Endothelial cell of umbilical vein (primary cell): ENCODE data around the gene CD2AP. TPM values are rescaled to one million over a fixed set of nuclear protein-coding genes. Genes with fewer than 3 reads are reported as not detected.

Experiments used
- BruUV-seq: library from RNA; stranded (reverse); fragments of 400-500 nt; replicated peaks from 2 replicates; lab custom pipeline; 2021; lab: Mats Ljungman, UMichigan
- CTCF ChIA-PET: fragments of 300-600, 350-600 bp; sonication (Branson Sonifier 250); formaldehyde crosslinking; loops from one replicate; lab custom pipeline; 2021; ENCODE audit warnings: antibody characterized with exemption, inconsistent platforms; lab: Charles Lee
- POLR2A ChIA-PET: fragments of 300-600, 350-600 bp; sonication (Branson Sonifier 250); formaldehyde crosslinking; loops from one replicate; lab custom pipeline; 2021; ENCODE audit warnings: antibody characterized with exemption, inconsistent platforms; lab: Charles Lee
- DNase-seq: peaks from one replicate; pipeline ENCODE4 v3.0.0-alpha.2; 2011; ENCODE audit warnings: low read depth, low spot score
- FAIRE-seq: peaks from 2 replicates; lab custom pipeline; 2011; peaks lifted over from hg19 to GRCh38; lab: Jason Lieb, UNC
- H2AFZ ChIP-seq: 2 replicates; pipeline ENCODE4 v1.6.0; 2012; ENCODE audit warnings: low read depth, low read length, control low read depth, inconsistent platforms
- H3K27ac ChIP-seq: 2 replicates; pipeline ENCODE4 v1.5.1; 2011; ENCODE audit warnings: low read depth, mild to moderate bottlenecking, control low read depth, low read length, moderate library complexity; ENCODE audit not compliant: insufficient read depth
- H3K27me3 ChIP-seq, 2 experiments: 2 replicates each; pipeline versions ENCODE4 v1.6.0 to v1.6.1; 2011; ENCODE audit warnings: low read length in 2 of 2, mixed read lengths in 1 of 2; ENCODE audit not compliant: control insufficient read depth in 2 of 2, insufficient read depth in 2 of 2
- H3K36me3 ChIP-seq, 2 experiments: 2 replicates in 1 of 2; 3 replicates in 1 of 2; pipeline ENCODE4 v1.5.1; 2011; ENCODE audit warnings: low read length in 2 of 2, mild to moderate bottlenecking in 1 of 2, moderate library complexity in 1 of 2; ENCODE audit not compliant: control insufficient read depth in 2 of 2, insufficient read depth in 2 of 2; ENCODE audit errors: extremely low read depth in 1 of 2
- H3K4me1 ChIP-seq: 3 replicates; pipeline ENCODE4 v1.5.1; 2011; ENCODE audit warnings: mild to moderate bottlenecking, low read length; ENCODE audit not compliant: control insufficient read depth, insufficient read depth; ENCODE audit errors: extremely low read depth
- H3K4me2 ChIP-seq: 2 replicates; pipeline ENCODE4 v1.6.1; 2011; ENCODE audit warnings: low read length, control low read depth, mixed read lengths; ENCODE audit not compliant: insufficient read depth
- H3K4me3 ChIP-seq, 3 experiments: fragments of 200-600 bp in 1 of 3; sonication (generic), shearing (Covaris generic) in 1 of 3; replicated peaks in 1 of 3; 2 replicates each; pipeline ENCODE4 v1.5.1; 2011 to 2016; ENCODE audit warnings: control low read depth in 3 of 3, low read length in 3 of 3, mild to moderate bottlenecking in 2 of 3, inconsistent platforms in 1 of 3, low read depth in 1 of 3, moderate library complexity in 1 of 3; ENCODE audit not compliant: insufficient read depth in 1 of 3
- H3K79me2 ChIP-seq: 2 replicates; pipeline ENCODE4 v1.6.0; 2012; ENCODE audit warnings: low read length, inconsistent platforms; ENCODE audit not compliant: control insufficient read depth, insufficient read depth
- H3K9ac ChIP-seq: replicated peaks from 2 replicates; pipeline ENCODE3; 2011; ENCODE audit warnings: low read length, control low read depth; ENCODE audit not compliant: insufficient read depth; ENCODE audit errors: extremely low read depth
- H3K9me1 ChIP-seq: replicated peaks from 3 replicates; pipeline ENCODE4 v1.6.0; 2011; ENCODE audit warnings: mild to moderate bottlenecking, low read length; ENCODE audit not compliant: control insufficient read depth, insufficient read depth; ENCODE audit errors: extremely low read depth
- H3K9me3 ChIP-seq: replicated peaks from 2 replicates; pipeline ENCODE4 v1.5.1; 2012; ENCODE audit warnings: low read length, inconsistent platforms; ENCODE audit not compliant: control insufficient read depth, insufficient read depth
- H4K20me1 ChIP-seq: replicated peaks from 2 replicates; pipeline ENCODE3; 2011; ENCODE audit warnings: mild to moderate bottlenecking, low read length; ENCODE audit not compliant: control insufficient read depth, insufficient read depth; ENCODE audit errors: extremely low read depth
- EZH2 ChIP-seq: IDR thresholded peaks from 2 replicates; pipeline ENCODE4 v1.6.1; 2012; ENCODE audit warnings: borderline replicate concordance, low read depth, mild to moderate bottlenecking, moderate library complexity, low read length, inconsistent platforms; ENCODE audit not compliant: severe bottlenecking
- FOS ChIP-seq: IDR thresholded peaks from 2 replicates; pipeline ENCODE4 v1.6.1; 2011; ENCODE audit warnings: mild to moderate bottlenecking, low read length, moderate library complexity, borderline replicate concordance; ENCODE audit not compliant: insufficient read depth
- GATA2 ChIP-seq: IDR thresholded peaks from 2 replicates; pipeline ENCODE4 v1.7.0; 2011; ENCODE audit warnings: low read depth, mild to moderate bottlenecking, moderate library complexity, mixed read lengths, low read length; ENCODE audit not compliant: insufficient read length, insufficient read depth
- JUN ChIP-seq: IDR thresholded peaks from 2 replicates; pipeline ENCODE4 v1.6.1; 2011; ENCODE audit warnings: borderline replicate concordance, low read depth; ENCODE audit not compliant: insufficient read length, insufficient read depth
- MAX ChIP-seq: IDR thresholded peaks from 2 replicates; pipeline ENCODE4 v1.6.1; 2011; ENCODE audit not compliant: insufficient read depth, insufficient read length
- MYC ChIP-seq: IDR thresholded peaks from one replicate; pipeline ENCODE4 v1.6.1; 2011; ENCODE audit warnings: mild to moderate bottlenecking, low read depth, low read length
- POLR2A ChIP-seq: IDR thresholded peaks from 2 replicates; pipeline ENCODE4 v1.6.1; 2012; ENCODE audit warnings: low read depth, mild to moderate bottlenecking, control low read depth, low read length
- POLR2AphosphoS5 ChIP-seq: IDR thresholded peaks from 2 replicates; pipeline ENCODE4 v1.6.1; 2012; ENCODE audit warnings: low read depth, mild to moderate bottlenecking, control low read depth, low read length, moderate library complexity; ENCODE audit not compliant: insufficient read depth
- dilution Hi-C: fragments of 300-500 bp; cut with MboI; formaldehyde crosslinking; loops from one replicate; pipeline ENCODE4 v1.15.0; 2019; ENCODE audit warnings: low sequenced_read_pairs; ENCODE audit not compliant: extremely low pct_ligation_motif_present
- intact Hi-C: fragments of 100-400 bp; cut with micrococcal nuclease; formaldehyde crosslinking; loops from one replicate; pipeline ENCODE4 v1.10.0; 2022
- polyA plus RNA-seq, 4 experiments: library from polyadenylated mRNA; depleted of rRNA in 3 of 4; stranded (reverse) in 3 of 4; unstranded in 1 of 4; fragments of >200 nt; gene quantifications; 2 replicates each; pipeline versions ENCODE4 v1.2.1 to v1.2.3, GENCODE V29; 2011 to 2012; ENCODE audit warnings: missing spikeins in 1 of 4
- total RNA-seq: library from RNA; stranded (reverse); gene quantifications from 2 replicates; pipeline ENCODE4 v1.2.3, GENCODE V29; 2021
- TF ChIP-seq, protein P1 (sequence below), 2 donors: IDR thresholded peaks; 1 replicate in 1 of 2; 2 replicates in 1 of 2; pipeline ENCODE4 v1.5.1; 2011; ENCODE audit warnings: low read length in 2 of 2, mild to moderate bottlenecking in 2 of 2, moderate library complexity in 2 of 2, control low read depth in 1 of 2, inconsistent platforms in 1 of 2, low read depth in 1 of 2; ENCODE audit not compliant: insufficient read depth in 1 of 2; ENCODE audit errors: extremely low read depth in 1 of 2

The CD2AP gene
- total and polyA plus RNA-seq, 2 donors (not counting 3 experiments of a cell fraction or from before 2014, with no cell fraction given), result 4.2 to 39.8 TPM

DNA sequence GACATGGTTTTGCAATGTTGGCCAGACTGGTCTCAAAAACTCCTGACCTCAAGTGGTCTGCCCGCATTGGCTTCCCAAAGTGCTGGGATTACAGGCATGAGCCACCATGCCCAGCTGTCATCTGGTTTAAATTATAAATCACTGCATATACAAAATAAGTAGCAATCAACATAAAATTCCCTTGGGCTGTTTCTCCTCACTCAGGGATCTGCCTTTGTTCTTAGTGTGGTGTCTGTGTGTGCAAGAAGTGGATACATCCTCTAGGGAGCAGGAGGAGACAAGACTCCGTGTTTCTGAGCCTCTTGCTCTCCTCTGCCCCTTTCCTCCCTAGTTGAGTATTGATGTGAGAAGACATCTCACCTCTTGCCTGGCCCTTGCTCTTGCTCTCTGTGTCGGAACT is 155.6 kb downstream of the CD2AP start:
- DNase-seq, result no peak
- FAIRE-seq, result no peak
- H3K36me3 ChIP-seq, result no peaks in the 10 kb centered on the region
- intact Hi-C loops, result loop anchor here (10.0 kb wide), 1 partner anchor 462 kb away; no protein-coding TSS in a partner anchor
- CTCF ChIA-PET, result interaction anchor here (1.6 to 2.5 kb wide), 3 partner anchors 12 to 148 kb away, joined by 3 to 11 read pairs (median 3); no protein-coding TSS in a partner anchor
- no peak overlapping the region for H2AFZ ChIP-seq
- no peak overlapping the region for H3K4me2 ChIP-seq
- H3K9me3 ChIP-seq, result no peaks in the 10 kb centered on the region
- H3K9me1 ChIP-seq, result no peaks in the 10 kb centered on the region
- no peak overlapping the region for H3K9ac ChIP-seq
- H4K20me1 ChIP-seq, result no peaks in the 10 kb centered on the region
- H3K4me1 ChIP-seq, result no peaks in the 10 kb centered on the region
- no peak overlapping the region for H3K27ac ChIP-seq
- dilution Hi-C loops, result no loop called here
- BruUV-seq, result no TSS peak
- H3K27me3 ChIP-seq, result no peaks in the 10 kb centered on the region
- POLR2A ChIA-PET, result no interaction called here
- TF ChIP-seq EZH2, result no peak
- no peak for TF ChIP-seq JUN
- TF ChIP-seq MYC, result no peak
- TF ChIP-seq FOS, result no peak
- no peak for TF ChIP-seq MAX
- no peak for TF ChIP-seq POLR2AphosphoS5
- no peak for TF ChIP-seq GATA2
- TF ChIP-seq, protein P1, sequence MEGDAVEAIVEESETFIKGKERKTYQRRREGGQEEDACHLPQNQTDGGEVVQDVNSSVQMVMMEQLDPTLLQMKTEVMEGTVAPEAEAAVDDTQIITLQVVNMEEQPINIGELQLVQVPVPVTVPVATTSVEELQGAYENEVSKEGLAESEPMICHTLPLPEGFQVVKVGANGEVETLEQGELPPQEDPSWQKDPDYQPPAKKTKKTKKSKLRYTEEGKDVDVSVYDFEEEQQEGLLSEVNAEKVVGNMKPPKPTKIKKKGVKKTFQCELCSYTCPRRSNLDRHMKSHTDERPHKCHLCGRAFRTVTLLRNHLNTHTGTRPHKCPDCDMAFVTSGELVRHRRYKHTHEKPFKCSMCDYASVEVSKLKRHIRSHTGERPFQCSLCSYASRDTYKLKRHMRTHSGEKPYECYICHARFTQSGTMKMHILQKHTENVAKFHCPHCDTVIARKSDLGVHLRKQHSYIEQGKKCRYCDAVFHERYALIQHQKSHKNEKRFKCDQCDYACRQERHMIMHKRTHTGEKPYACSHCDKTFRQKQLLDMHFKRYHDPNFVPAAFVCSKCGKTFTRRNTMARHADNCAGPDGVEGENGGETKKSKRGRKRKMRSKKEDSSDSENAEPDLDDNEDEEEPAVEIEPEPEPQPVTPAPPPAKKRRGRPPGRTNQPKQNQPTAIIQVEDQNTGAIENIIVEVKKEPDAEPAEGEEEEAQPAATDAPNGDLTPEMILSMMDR (IDR thresholded peaks at IDR 0.05; ENCODE audit: extremely low read depth in 1 of 2, insufficient read depth in 1 of 2, low read depth in 1 of 2, low read length in 2 of 2), result no peak
- TF ChIP-seq POLR2A, result no peak
- no peaks in the 10 kb centered on the region for H3K79me2 ChIP-seq
- no peak overlapping the region for H3K4me3 ChIP-seq
